ENCODE results near the gene PRDM16. TPM values are rescaled to one million over a fixed set of nuclear protein-coding genes. Genes with fewer than 3 reads are reported as not detected.
A peak's percentile ranks its signal among the peaks of the same experiment; 100 is the strongest.

Gene PRDM16
- total RNA-seq, 4 donors from 2014 or later = 0.08 to 0.19 (median 0.12) TPM

DNA sequence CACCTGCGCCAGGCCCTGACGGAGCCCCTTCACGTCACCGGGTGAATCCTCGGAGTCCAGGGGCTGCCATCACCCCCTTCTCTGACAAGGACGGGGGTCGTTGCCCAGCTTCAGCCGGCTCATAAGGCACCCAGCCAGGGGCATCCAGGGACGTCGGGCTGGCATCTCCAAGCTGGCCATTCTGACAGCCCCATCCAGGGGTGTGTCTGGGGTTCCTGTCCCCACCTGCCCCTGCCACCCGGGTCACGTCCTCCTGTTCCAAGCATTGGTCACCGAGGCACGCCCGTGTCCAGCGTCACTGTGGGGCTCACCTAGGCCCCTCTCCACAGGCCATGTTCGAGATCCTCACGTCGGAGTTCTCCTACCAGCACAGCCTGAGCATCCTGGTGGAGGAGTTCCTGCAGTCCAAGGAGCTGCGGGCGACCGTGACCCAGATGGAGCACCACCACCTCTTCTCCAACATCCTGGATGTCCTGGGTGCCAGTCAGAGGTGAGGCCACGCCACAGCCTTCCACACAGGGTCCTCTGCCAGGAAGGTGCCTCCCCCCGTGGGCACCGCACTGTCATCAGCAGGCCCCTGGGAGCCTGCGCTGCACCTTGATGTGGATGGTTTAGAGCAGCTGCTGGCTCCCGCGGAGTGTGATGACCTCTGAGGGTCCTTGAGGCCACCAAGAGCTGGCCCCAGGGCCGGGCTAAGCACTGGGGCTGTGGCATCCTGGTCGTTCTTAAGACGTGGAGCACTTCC lies 400.3 kb downstream of the PRDM16 start:
- DNase-seq = no peak
- H3K4me3 ChIP-seq = no peak overlapping the region
- no peaks in the 10 kb centered on the region for H3K9me3 ChIP-seq
- 64 to 100% methylated on average over 3 to 4 of the region's 31 CpGs for WGBS, 2 donors
- no peak for TF ChIP-seq POLR2A (IDR thresholded peaks at IDR 0.05)
- TF ChIP-seq, protein P1, sequence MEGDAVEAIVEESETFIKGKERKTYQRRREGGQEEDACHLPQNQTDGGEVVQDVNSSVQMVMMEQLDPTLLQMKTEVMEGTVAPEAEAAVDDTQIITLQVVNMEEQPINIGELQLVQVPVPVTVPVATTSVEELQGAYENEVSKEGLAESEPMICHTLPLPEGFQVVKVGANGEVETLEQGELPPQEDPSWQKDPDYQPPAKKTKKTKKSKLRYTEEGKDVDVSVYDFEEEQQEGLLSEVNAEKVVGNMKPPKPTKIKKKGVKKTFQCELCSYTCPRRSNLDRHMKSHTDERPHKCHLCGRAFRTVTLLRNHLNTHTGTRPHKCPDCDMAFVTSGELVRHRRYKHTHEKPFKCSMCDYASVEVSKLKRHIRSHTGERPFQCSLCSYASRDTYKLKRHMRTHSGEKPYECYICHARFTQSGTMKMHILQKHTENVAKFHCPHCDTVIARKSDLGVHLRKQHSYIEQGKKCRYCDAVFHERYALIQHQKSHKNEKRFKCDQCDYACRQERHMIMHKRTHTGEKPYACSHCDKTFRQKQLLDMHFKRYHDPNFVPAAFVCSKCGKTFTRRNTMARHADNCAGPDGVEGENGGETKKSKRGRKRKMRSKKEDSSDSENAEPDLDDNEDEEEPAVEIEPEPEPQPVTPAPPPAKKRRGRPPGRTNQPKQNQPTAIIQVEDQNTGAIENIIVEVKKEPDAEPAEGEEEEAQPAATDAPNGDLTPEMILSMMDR (IDR thresholded peaks at IDR 0.05) = no peak
- H3K4me1 ChIP-seq = peaks cover 56 to 98% (median 76%) of the 10 kb centered on the region in 3 donors
- no peak overlapping the region for H3K27ac ChIP-seq
- no peaks in the 10 kb centered on the region for H3K27me3 ChIP-seq
- intact Hi-C loops (cut with DNase I) = no loop called here
- no peaks in the 10 kb centered on the region for H3K36me3 ChIP-seq

DNA sequence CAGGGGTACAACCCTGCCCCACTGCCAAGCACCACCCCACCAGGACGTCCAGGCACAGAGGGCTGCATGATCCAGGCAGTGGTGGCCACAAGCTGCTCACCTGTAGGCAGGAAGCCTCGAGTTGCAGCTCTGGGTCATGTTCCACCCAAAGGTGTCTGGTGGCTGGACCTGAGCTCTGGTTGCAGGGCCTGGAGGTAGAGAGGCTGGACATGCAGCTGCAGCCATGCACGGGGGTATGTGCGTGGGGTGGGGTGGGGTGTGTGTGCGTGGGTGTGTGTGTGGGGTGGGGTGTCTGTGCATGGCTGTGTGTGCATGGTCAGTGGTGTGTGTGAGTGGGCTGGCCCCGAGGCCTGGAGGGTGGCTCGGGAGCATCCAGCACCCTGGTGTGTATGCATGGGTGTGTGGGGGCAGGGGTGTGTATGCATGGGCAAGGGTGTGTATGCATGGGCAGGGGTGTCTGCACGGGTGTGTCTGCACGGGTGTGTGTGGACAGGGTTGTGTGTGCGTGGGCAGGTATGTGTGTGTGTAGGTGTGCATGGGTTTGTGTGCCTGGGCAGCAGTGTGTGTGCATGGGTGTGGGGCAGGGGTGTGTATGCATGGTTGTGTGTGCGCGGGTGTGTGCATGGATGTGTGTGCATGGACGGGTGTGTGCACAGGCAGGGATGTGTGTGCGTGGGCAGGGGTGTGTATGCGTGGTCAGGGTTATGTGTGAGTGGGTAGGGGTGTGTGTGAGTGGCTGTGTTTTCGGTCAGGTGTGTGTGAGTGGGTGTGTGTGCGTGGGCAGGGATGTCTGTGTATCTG lies 401.0 kb downstream of the PRDM16 start:
- no peak for DNase-seq
- no peaks in the 10 kb centered on the region for H3K36me3 ChIP-seq
- 70 to 75% methylated on average over 13 to 14 of the region's 17 CpGs for WGBS, 2 donors

GRCh38 chr1:3470650-3471355 lies 401.8 kb downstream of the PRDM16 start:
- no peak for DNase-seq

More for the DNA sequence above, 401.0 kb downstream of the PRDM16 start:
- TF ChIP-seq POLR2A (IDR thresholded peaks at IDR 0.05) = no peak
- TF ChIP-seq, protein P1 (IDR thresholded peaks at IDR 0.05) = no peak
- no peaks in the 10 kb centered on the region for H3K9me3 ChIP-seq
- H3K4me1 ChIP-seq = peaks cover 51 to 94% (median 70%) of the 10 kb centered on the region in 3 donors
- intact Hi-C loops (cut with DNase I) = no loop called here
- H3K27me3 ChIP-seq = no peaks in the 10 kb centered on the region
- H3K27ac ChIP-seq = no peak overlapping the region
- H3K4me3 ChIP-seq = no peak overlapping the region

DNA sequence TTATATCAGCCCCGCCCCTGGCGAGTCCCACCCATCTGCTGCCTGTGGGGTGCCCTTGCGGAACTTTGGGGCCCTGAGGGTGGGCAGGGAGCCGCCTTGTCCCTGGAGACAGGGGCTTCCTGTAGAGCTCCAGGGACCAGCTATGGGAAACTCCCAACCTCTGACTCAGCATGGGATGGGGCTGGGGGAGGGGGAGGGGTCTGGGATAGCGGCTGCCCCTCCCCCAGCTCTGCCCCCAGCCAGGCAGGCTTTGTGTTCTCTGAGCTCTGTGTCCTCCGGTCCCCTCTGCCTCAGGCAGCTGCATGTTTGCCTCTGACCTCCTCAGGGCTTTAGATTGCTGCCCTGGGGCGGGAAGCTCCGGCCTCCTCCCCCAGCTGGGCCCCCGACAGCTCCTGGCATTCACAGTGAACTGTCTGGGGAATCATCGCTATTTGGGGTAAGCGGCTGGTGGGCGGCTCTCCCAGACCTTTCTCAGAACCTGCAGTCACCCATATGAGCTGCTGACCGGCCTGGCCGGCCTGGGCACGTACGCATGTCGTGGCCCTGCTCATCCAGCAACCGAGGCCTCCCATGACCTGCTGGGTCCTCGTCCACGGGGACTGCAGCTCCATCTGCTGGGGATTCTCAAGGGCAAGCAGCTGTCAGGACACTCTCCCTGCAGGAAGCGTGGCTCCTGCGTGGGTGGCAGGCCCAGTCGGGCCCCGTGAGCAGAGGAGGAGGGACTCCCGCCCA lies 402.5 kb downstream of the PRDM16 start:
- Histone ChIP-seq H3K36me3 (peaks cover 0 to 8% (median 0%) of the 10 kb centered on the region in 3 donors), H3K27ac (peak overlapping the region; percentile 44 to 73 (median 58))
- no peak for DNase-seq

More at GRCh38 chr1:3470650-3471355, 401.8 kb downstream of the PRDM16 start:
- Histone ChIP-seq H3K4me1 (peaks cover 43 to 87% (median 64%) of the 10 kb centered on the region in 3 donors), H3K27ac (peak overlapping the region; percentile 44 to 73 (median 58)), H3K4me3 (no peak overlapping the region), H3K9me3 (no peaks in the 10 kb centered on the region), H3K36me3 (peaks cover 0 to under 1% (median 0%) of the 10 kb centered on the region in 3 donors), H3K27me3 (peaks cover 0 to 2% (median 0%) of the 10 kb centered on the region in 4 donors)
- TF ChIP-seq, protein P1 (IDR thresholded peaks at IDR 0.05) = no peak
- TF ChIP-seq POLR2A (IDR thresholded peaks at IDR 0.05) = no peak
- intact Hi-C loops (cut with DNase I) = no loop called here
- 77 to 79% methylated on average over 10 to 13 of the region's 22 CpGs for WGBS, 2 donors

More for the DNA sequence above, 402.5 kb downstream of the PRDM16 start:
- no peak for TF ChIP-seq POLR2A (IDR thresholded peaks at IDR 0.05)
- TF ChIP-seq, protein P1 (IDR thresholded peaks at IDR 0.05) = peak in 5 of 6 experiments; percentile 42 to 66 (median 43)
- intact Hi-C loops (cut with DNase I) = no loop called here
- H3K27me3 ChIP-seq = peaks cover 0 to 4% (median 0%) of the 10 kb centered on the region in 4 donors
- H3K4me1 ChIP-seq = peaks cover 42 to 79% (median 57%) of the 10 kb centered on the region in 3 donors
- no peak overlapping the region for H3K4me3 ChIP-seq
- no peaks in the 10 kb centered on the region for H3K9me3 ChIP-seq
- 0% methylated on average over 1 of the region's 25 CpGs; no CpG with 5 or more reads in 1 of the 2 donors for WGBS, 2 donors
